ENCODE data around the gene STRA6.
A peak's percentile ranks its signal among the peaks of the same experiment; 100 is the strongest.

Gene STRA6

GRCh38 chr15:74157868-74158827, 44.4 kb downstream of the STRA6 start:
- peaks cover 0 to 6% (median 2%) of the 10 kb centered on the region in 4 experiments for H3K4me1 ChIP-seq (ENCODE audit: control extremely low read depth in 1 of 4, control insufficient read depth in 4 of 4, insufficient read depth in 4 of 4, low read length in 3 of 4)
- POLR2A ChIA-PET, result no interaction called here
- no peaks in the 10 kb centered on the region for H3K9me3 ChIP-seq (ENCODE audit: control extremely low read depth in 1 of 5, control insufficient read depth in 4 of 5, insufficient read depth in 2 of 5, low read depth in 1 of 5, low read length in 4 of 5)
- no peaks in the 10 kb centered on the region for H3K36me3 ChIP-seq (ENCODE audit: control insufficient read depth in 4 of 4, insufficient read depth in 4 of 4, low read length in 3 of 4)
- WGBS (ENCODE audit: insufficient coverage), result 100% methylated on average over 3 of the region's 9 CpGs
- no peak for DNase-seq
- CTCF ChIA-PET, result interaction anchor here (2.0 to 4.0 kb wide), 2 partner anchors 14 to 82 kb away, joined by 4 to 14 read pairs; no protein-coding TSS in a partner anchor
- no peak overlapping the region for H3K4me3 ChIP-seq (ENCODE audit: control insufficient read depth in 1 of 7, extremely low read depth in 1 of 7, insufficient read depth in 4 of 7, low read depth in 2 of 7, low read length in 6 of 7)
- H3K27me3 ChIP-seq (replicated peaks in 2 of 5; ENCODE audit: control insufficient read depth in 4 of 5, insufficient read depth in 5 of 5, low read length in 4 of 5), result peaks cover 0 to 11% (median 0%) of the 10 kb centered on the region in 5 experiments
- no peak overlapping the region for H3K27ac ChIP-seq (ENCODE audit: insufficient read depth in 1 of 2, low read depth in 1 of 2, low read length in 2 of 2, poor library complexity in 1 of 2, severe bottlenecking in 2 of 2)

DNA sequence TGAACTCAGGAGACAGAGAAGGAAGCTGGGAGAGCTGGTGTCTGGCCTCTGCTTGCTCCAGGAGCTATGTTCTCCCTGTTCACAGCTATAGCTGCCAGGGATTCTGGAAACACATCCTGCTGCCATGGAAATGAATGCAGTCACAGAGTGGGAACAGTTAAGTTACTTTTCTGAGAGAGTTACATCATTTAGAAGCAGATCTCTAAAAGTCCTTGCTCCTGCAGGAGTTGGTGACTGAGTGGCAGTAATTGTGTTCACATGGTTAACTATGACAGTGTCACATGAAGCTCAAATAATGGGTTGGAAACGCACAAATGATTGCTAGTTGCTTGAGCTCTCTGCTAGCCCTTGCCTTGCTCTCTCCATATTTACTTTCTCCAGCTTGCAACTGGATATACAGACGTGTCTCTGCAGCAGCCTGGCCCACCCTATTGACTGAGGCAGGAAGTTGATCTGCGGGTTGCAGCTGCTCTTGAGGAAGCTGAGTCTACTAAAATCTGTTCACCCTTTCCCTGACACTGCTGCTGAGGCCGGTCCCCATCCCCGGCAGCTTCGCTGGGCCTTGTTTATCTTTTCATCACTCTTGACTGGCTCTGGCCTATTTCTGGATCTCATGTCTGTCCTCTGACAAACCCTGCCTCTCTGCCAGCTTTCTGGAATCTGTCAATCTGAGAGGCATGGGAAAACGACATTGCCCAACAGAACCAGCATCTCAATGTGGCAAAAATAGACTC, 45.7 kb downstream of the STRA6 start:
- H3K27ac ChIP-seq (ENCODE audit: insufficient read depth in 1 of 2, low read depth in 1 of 2, low read length in 2 of 2, poor library complexity in 1 of 2, severe bottlenecking in 2 of 2), result no peak overlapping the region
- no peak overlapping the region for H3K4me3 ChIP-seq (ENCODE audit: control insufficient read depth in 1 of 7, extremely low read depth in 1 of 7, insufficient read depth in 4 of 7, low read depth in 2 of 7, low read length in 6 of 7)
- H3K36me3 ChIP-seq (ENCODE audit: control insufficient read depth in 4 of 4, insufficient read depth in 4 of 4, low read length in 3 of 4), result no peaks in the 10 kb centered on the region
- H3K4me1 ChIP-seq (ENCODE audit: control extremely low read depth in 1 of 4, control insufficient read depth in 4 of 4, insufficient read depth in 4 of 4, low read length in 3 of 4), result peaks cover 0 to 6% (median 2%) of the 10 kb centered on the region in 4 experiments
- H3K9me3 ChIP-seq (ENCODE audit: control extremely low read depth in 1 of 5, control insufficient read depth in 4 of 5, insufficient read depth in 2 of 5, low read depth in 1 of 5, low read length in 4 of 5), result no peaks in the 10 kb centered on the region
- ChIA-PET POLR2A (no interaction called here), CTCF (interaction anchor here (4.0 kb wide), 1 partner anchor 13 kb away, joined by 14 read pairs; no protein-coding TSS in a partner anchor)
- 11% methylated on average over 6 of the region's 7 CpGs for WGBS (ENCODE audit: insufficient coverage)
- DNase-seq, result peak in 2 of 3 donors; percentile 42 to 52
- peaks cover 0 to 4% (median 0%) of the 10 kb centered on the region in 5 experiments for H3K27me3 ChIP-seq (replicated peaks in 2 of 5; ENCODE audit: control insufficient read depth in 4 of 5, insufficient read depth in 5 of 5, low read length in 4 of 5)

DNA sequence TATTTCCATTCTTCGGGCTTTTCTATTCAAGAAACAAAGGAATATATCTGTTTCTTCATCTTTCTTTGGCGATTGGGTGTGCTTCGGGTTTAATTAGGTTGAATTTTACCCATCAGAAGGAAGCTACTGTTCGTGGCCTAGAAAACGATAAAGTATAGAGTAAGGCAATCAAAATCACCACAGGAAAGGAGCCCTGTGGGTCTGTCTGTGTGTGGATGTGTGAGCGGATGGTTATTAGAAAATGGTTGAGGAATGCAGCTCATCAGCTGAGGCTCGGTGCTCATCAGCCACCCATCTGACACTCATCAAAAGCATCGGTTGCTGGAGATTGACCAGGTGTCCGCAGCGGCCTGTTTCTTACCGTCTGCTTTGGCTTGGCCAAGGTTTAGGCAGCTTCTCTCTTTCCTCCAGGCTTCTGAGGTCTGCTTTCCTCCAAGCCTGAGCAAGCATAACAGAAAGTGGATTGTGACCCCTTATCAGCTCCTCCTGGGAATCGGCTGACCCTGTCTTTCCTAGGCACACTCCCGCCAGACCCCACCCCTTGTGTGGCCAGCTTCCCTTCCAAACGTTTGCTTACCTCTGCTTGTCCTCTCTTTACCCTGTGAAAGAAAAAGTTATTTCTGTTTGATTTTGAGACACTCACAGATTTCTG, 46.7 kb downstream of the STRA6 start:
- Histone ChIP-seq H3K4me1 (ENCODE audit: control extremely low read depth in 1 of 4, control insufficient read depth in 4 of 4, insufficient read depth in 4 of 4, low read length in 3 of 4) (peaks cover 0 to 6% (median 2%) of the 10 kb centered on the region in 4 experiments), H3K9me3 (ENCODE audit: control extremely low read depth in 1 of 5, control insufficient read depth in 4 of 5, insufficient read depth in 2 of 5, low read depth in 1 of 5, low read length in 4 of 5) (no peaks in the 10 kb centered on the region), H3K4me3 (ENCODE audit: control insufficient read depth in 1 of 7, extremely low read depth in 1 of 7, insufficient read depth in 4 of 7, low read depth in 2 of 7, low read length in 6 of 7) (no peak overlapping the region), H3K27ac (ENCODE audit: insufficient read depth in 1 of 2, low read depth in 1 of 2, low read length in 2 of 2, poor library complexity in 1 of 2, severe bottlenecking in 2 of 2) (no peak overlapping the region), H3K27me3 (replicated peaks in 2 of 5; ENCODE audit: control insufficient read depth in 4 of 5, insufficient read depth in 5 of 5, low read length in 4 of 5) (peaks cover 0 to 4% (median 0%) of the 10 kb centered on the region in 5 experiments), H3K36me3 (ENCODE audit: control insufficient read depth in 4 of 4, insufficient read depth in 4 of 4, low read length in 3 of 4) (no peaks in the 10 kb centered on the region)
- 92% methylated on average over 5 of the region's 14 CpGs for WGBS (ENCODE audit: insufficient coverage)
- DNase-seq, result no peak
- POLR2A ChIA-PET, result no interaction called here
- CTCF ChIA-PET, result interaction anchor here (1.0 to 4.0 kb wide), 3 partner anchors 12 to 168 kb away, joined by 3 to 14 read pairs (median 3); no protein-coding TSS in a partner anchor

GRCh38 chr15:74147051-74147450, 55.5 kb downstream of the STRA6 start:
- H3K4me3 ChIP-seq (ENCODE audit: control insufficient read depth in 1 of 7, extremely low read depth in 1 of 7, insufficient read depth in 4 of 7, low read depth in 2 of 7, low read length in 6 of 7), result no peak overlapping the region
- peaks cover 4 to 30% (median 9%) of the 10 kb centered on the region in 5 experiments for H3K27me3 ChIP-seq (replicated peaks in 2 of 5; ENCODE audit: control insufficient read depth in 4 of 5, insufficient read depth in 5 of 5, low read length in 4 of 5)
- H3K9me3 ChIP-seq (ENCODE audit: control extremely low read depth in 1 of 5, control insufficient read depth in 4 of 5, insufficient read depth in 2 of 5, low read depth in 1 of 5, low read length in 4 of 5), result peaks cover 0 to 14% (median 7%) of the 10 kb centered on the region in 5 experiments
- no CpG with 5 or more reads among the region's 2 CpGs for WGBS (ENCODE audit: insufficient coverage)
- H3K4me1 ChIP-seq (ENCODE audit: control extremely low read depth in 1 of 4, control insufficient read depth in 4 of 4, insufficient read depth in 4 of 4, low read length in 3 of 4), result no peaks in the 10 kb centered on the region
- ChIA-PET CTCF (no interaction called here), POLR2A (no interaction called here)
- DNase-seq, result no peak
- no peak overlapping the region for H3K27ac ChIP-seq (ENCODE audit: insufficient read depth in 1 of 2, low read depth in 1 of 2, low read length in 2 of 2, poor library complexity in 1 of 2, severe bottlenecking in 2 of 2)
- H3K36me3 ChIP-seq (ENCODE audit: control insufficient read depth in 4 of 4, insufficient read depth in 4 of 4, low read length in 3 of 4), result no peaks in the 10 kb centered on the region

GRCh38 chr15:74146277-74146800, 56.2 kb downstream of the STRA6 start:
- ChIA-PET CTCF (no interaction called here), POLR2A (no interaction called here)
- Histone ChIP-seq H3K4me3 (ENCODE audit: control insufficient read depth in 1 of 7, extremely low read depth in 1 of 7, insufficient read depth in 4 of 7, low read depth in 2 of 7, low read length in 6 of 7) (no peak overlapping the region), H3K9me3 (ENCODE audit: control extremely low read depth in 1 of 5, control insufficient read depth in 4 of 5, insufficient read depth in 2 of 5, low read depth in 1 of 5, low read length in 4 of 5) (peaks cover 0 to 14% (median 7%) of the 10 kb centered on the region in 5 experiments), H3K27ac (ENCODE audit: insufficient read depth in 1 of 2, low read depth in 1 of 2, low read length in 2 of 2, poor library complexity in 1 of 2, severe bottlenecking in 2 of 2) (no peak overlapping the region), H3K36me3 (ENCODE audit: control insufficient read depth in 4 of 4, insufficient read depth in 4 of 4, low read length in 3 of 4) (no peaks in the 10 kb centered on the region), H3K4me1 (ENCODE audit: control extremely low read depth in 1 of 4, control insufficient read depth in 4 of 4, insufficient read depth in 4 of 4, low read length in 3 of 4) (no peaks in the 10 kb centered on the region), H3K27me3 (replicated peaks in 2 of 5; ENCODE audit: control insufficient read depth in 4 of 5, insufficient read depth in 5 of 5, low read length in 4 of 5) (peaks cover 4 to 30% (median 9%) of the 10 kb centered on the region in 5 experiments)
- 80% methylated on average over 1 of the region's 1 CpG for WGBS (ENCODE audit: insufficient coverage)
- peak in 1 of 3 donors; percentile 5 for DNase-seq

DNA sequence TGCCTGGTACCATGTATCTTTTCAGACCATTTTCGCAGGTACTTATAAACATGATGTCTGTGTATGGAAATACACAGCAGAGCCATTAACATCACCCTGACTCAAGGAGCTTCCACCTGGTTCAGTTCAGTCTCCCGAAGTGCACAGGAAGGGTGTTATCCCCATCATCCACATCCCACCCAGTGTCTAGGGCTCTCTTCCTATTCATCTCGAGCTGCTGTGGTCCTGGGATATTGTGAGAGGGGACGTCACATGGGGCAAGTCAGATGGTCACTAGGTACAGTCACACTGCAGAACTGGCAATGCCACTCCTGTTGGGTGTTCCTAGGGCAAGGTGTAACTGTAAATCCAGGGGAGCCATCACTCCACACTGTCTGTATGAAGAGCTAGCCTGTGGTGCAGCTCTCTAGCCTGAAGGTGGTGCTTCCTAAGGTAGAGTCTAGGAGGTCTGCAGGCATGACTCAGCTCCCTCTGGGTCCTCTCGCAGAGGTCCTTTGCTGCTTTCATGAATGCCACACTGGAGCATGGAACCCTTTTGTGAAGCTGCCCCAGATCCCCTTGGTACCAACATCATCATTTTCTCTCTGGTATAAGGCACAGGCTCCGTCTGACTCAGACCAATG, 58.3 kb downstream of the STRA6 start:
- H3K4me1 ChIP-seq (ENCODE audit: control extremely low read depth in 1 of 4, control insufficient read depth in 4 of 4, insufficient read depth in 4 of 4, low read length in 3 of 4), result no peaks in the 10 kb centered on the region
- whole genome bisulfite sequencing (ENCODE audit: insufficient coverage), result 71% methylated on average over 3 of the region's 6 CpGs
- no peak overlapping the region for H3K27ac ChIP-seq (ENCODE audit: insufficient read depth in 1 of 2, low read depth in 1 of 2, low read length in 2 of 2, poor library complexity in 1 of 2, severe bottlenecking in 2 of 2)
- H3K36me3 ChIP-seq (ENCODE audit: control insufficient read depth in 4 of 4, insufficient read depth in 4 of 4, low read length in 3 of 4), result no peaks in the 10 kb centered on the region
- POLR2A ChIA-PET, result no interaction called here
- peaks cover 9 to 43% (median 10%) of the 10 kb centered on the region in 5 experiments for H3K27me3 ChIP-seq (replicated peaks in 2 of 5; ENCODE audit: control insufficient read depth in 4 of 5, insufficient read depth in 5 of 5, low read length in 4 of 5)
- H3K4me3 ChIP-seq (ENCODE audit: control insufficient read depth in 1 of 7, extremely low read depth in 1 of 7, insufficient read depth in 4 of 7, low read depth in 2 of 7, low read length in 6 of 7), result no peak overlapping the region
- DNase-seq, result peak in 2 of 3 donors; percentile 44 to 48
- CTCF ChIA-PET, result interaction anchor here (0.7 to 2.3 kb wide), 7 partner anchors 10 to 178 kb away, joined by 3 to 14 read pairs (median 6); no protein-coding TSS in a partner anchor
- H3K9me3 ChIP-seq (ENCODE audit: control extremely low read depth in 1 of 5, control insufficient read depth in 4 of 5, insufficient read depth in 2 of 5, low read depth in 1 of 5, low read length in 4 of 5), result peaks cover 0 to 14% (median 7%) of the 10 kb centered on the region in 5 experiments

All from common myeloid progenitor, CD34-positive (primary cell).